Endothelial cell of umbilical vein (primary cell): ENCODE results near the gene HES3. TPM values are rescaled to one million over a fixed set of nuclear protein-coding genes. Genes with fewer than 3 reads are reported as not detected.

Source experiments
- BruUV-seq: library from RNA; stranded (reverse); fragments of 400-500 nt; replicated peaks from 2 replicates; lab custom pipeline; 2021; lab: Mats Ljungman, UMichigan
- CTCF ChIA-PET: fragments of 300-600, 350-600 bp; sonication (Branson Sonifier 250); formaldehyde crosslinking; loops from one replicate; lab custom pipeline; 2021; ENCODE audit warnings: antibody characterized with exemption, inconsistent platforms; lab: Charles Lee
- POLR2A ChIA-PET: fragments of 300-600, 350-600 bp; sonication (Branson Sonifier 250); formaldehyde crosslinking; loops from one replicate; lab custom pipeline; 2021; ENCODE audit warnings: antibody characterized with exemption, inconsistent platforms; lab: Charles Lee
- DNase-seq: peaks from one replicate; pipeline ENCODE4 v3.0.0-alpha.2; 2011; ENCODE audit warnings: low read depth, low spot score
- FAIRE-seq: peaks from 2 replicates; lab custom pipeline; 2011; peaks lifted over from hg19 to GRCh38; lab: Jason Lieb, UNC
- H2AFZ ChIP-seq: 2 replicates; pipeline ENCODE4 v1.6.0; 2012; ENCODE audit warnings: low read depth, low read length, control low read depth, inconsistent platforms
- H3K27ac ChIP-seq: 2 replicates; pipeline ENCODE4 v1.5.1; 2011; ENCODE audit warnings: low read depth, mild to moderate bottlenecking, control low read depth, low read length, moderate library complexity; ENCODE audit not compliant: insufficient read depth
- H3K27me3 ChIP-seq, 2 experiments: 2 replicates each; pipeline versions ENCODE4 v1.6.0 to v1.6.1; 2011; ENCODE audit warnings: low read length in 2 of 2, mixed read lengths in 1 of 2; ENCODE audit not compliant: control insufficient read depth in 2 of 2, insufficient read depth in 2 of 2
- H3K36me3 ChIP-seq, 2 experiments: 2 replicates in 1 of 2; 3 replicates in 1 of 2; pipeline ENCODE4 v1.5.1; 2011; ENCODE audit warnings: low read length in 2 of 2, mild to moderate bottlenecking in 1 of 2, moderate library complexity in 1 of 2; ENCODE audit not compliant: control insufficient read depth in 2 of 2, insufficient read depth in 2 of 2; ENCODE audit errors: extremely low read depth in 1 of 2
- H3K4me1 ChIP-seq: 3 replicates; pipeline ENCODE4 v1.5.1; 2011; ENCODE audit warnings: mild to moderate bottlenecking, low read length; ENCODE audit not compliant: control insufficient read depth, insufficient read depth; ENCODE audit errors: extremely low read depth
- H3K4me2 ChIP-seq: 2 replicates; pipeline ENCODE4 v1.6.1; 2011; ENCODE audit warnings: low read length, control low read depth, mixed read lengths; ENCODE audit not compliant: insufficient read depth
- H3K4me3 ChIP-seq, 3 experiments: fragments of 200-600 bp in 1 of 3; sonication (generic), shearing (Covaris generic) in 1 of 3; replicated peaks in 1 of 3; 2 replicates each; pipeline ENCODE4 v1.5.1; 2011 to 2016; ENCODE audit warnings: control low read depth in 3 of 3, low read length in 3 of 3, mild to moderate bottlenecking in 2 of 3, inconsistent platforms in 1 of 3, low read depth in 1 of 3, moderate library complexity in 1 of 3; ENCODE audit not compliant: insufficient read depth in 1 of 3
- H3K79me2 ChIP-seq: 2 replicates; pipeline ENCODE4 v1.6.0; 2012; ENCODE audit warnings: low read length, inconsistent platforms; ENCODE audit not compliant: control insufficient read depth, insufficient read depth
- H3K9ac ChIP-seq: replicated peaks from 2 replicates; pipeline ENCODE3; 2011; ENCODE audit warnings: low read length, control low read depth; ENCODE audit not compliant: insufficient read depth; ENCODE audit errors: extremely low read depth
- H3K9me1 ChIP-seq: replicated peaks from 3 replicates; pipeline ENCODE4 v1.6.0; 2011; ENCODE audit warnings: mild to moderate bottlenecking, low read length; ENCODE audit not compliant: control insufficient read depth, insufficient read depth; ENCODE audit errors: extremely low read depth
- H3K9me3 ChIP-seq: replicated peaks from 2 replicates; pipeline ENCODE4 v1.5.1; 2012; ENCODE audit warnings: low read length, inconsistent platforms; ENCODE audit not compliant: control insufficient read depth, insufficient read depth
- H4K20me1 ChIP-seq: replicated peaks from 2 replicates; pipeline ENCODE3; 2011; ENCODE audit warnings: mild to moderate bottlenecking, low read length; ENCODE audit not compliant: control insufficient read depth, insufficient read depth; ENCODE audit errors: extremely low read depth
- CTCF ChIP-seq, 2 donors: IDR thresholded peaks; 1 replicate in 1 of 2; 2 replicates in 1 of 2; pipeline ENCODE4 v1.5.1; 2011; ENCODE audit warnings: low read length in 2 of 2, mild to moderate bottlenecking in 2 of 2, moderate library complexity in 2 of 2, control low read depth in 1 of 2, inconsistent platforms in 1 of 2, low read depth in 1 of 2; ENCODE audit not compliant: insufficient read depth in 1 of 2; ENCODE audit errors: extremely low read depth in 1 of 2
- EZH2 ChIP-seq: IDR thresholded peaks from 2 replicates; pipeline ENCODE4 v1.6.1; 2012; ENCODE audit warnings: borderline replicate concordance, low read depth, mild to moderate bottlenecking, moderate library complexity, low read length, inconsistent platforms; ENCODE audit not compliant: severe bottlenecking
- FOS ChIP-seq: IDR thresholded peaks from 2 replicates; pipeline ENCODE4 v1.6.1; 2011; ENCODE audit warnings: mild to moderate bottlenecking, low read length, moderate library complexity, borderline replicate concordance; ENCODE audit not compliant: insufficient read depth
- GATA2 ChIP-seq: IDR thresholded peaks from 2 replicates; pipeline ENCODE4 v1.7.0; 2011; ENCODE audit warnings: low read depth, mild to moderate bottlenecking, moderate library complexity, mixed read lengths, low read length; ENCODE audit not compliant: insufficient read length, insufficient read depth
- JUN ChIP-seq: IDR thresholded peaks from 2 replicates; pipeline ENCODE4 v1.6.1; 2011; ENCODE audit warnings: borderline replicate concordance, low read depth; ENCODE audit not compliant: insufficient read length, insufficient read depth
- MAX ChIP-seq: IDR thresholded peaks from 2 replicates; pipeline ENCODE4 v1.6.1; 2011; ENCODE audit not compliant: insufficient read depth, insufficient read length
- MYC ChIP-seq: IDR thresholded peaks from one replicate; pipeline ENCODE4 v1.6.1; 2011; ENCODE audit warnings: mild to moderate bottlenecking, low read depth, low read length
- POLR2A ChIP-seq: IDR thresholded peaks from 2 replicates; pipeline ENCODE4 v1.6.1; 2012; ENCODE audit warnings: low read depth, mild to moderate bottlenecking, control low read depth, low read length
- POLR2AphosphoS5 ChIP-seq: IDR thresholded peaks from 2 replicates; pipeline ENCODE4 v1.6.1; 2012; ENCODE audit warnings: low read depth, mild to moderate bottlenecking, control low read depth, low read length, moderate library complexity; ENCODE audit not compliant: insufficient read depth
- dilution Hi-C: fragments of 300-500 bp; cut with MboI; formaldehyde crosslinking; loops from one replicate; pipeline ENCODE4 v1.15.0; 2019; ENCODE audit warnings: low sequenced_read_pairs; ENCODE audit not compliant: extremely low pct_ligation_motif_present
- intact Hi-C: fragments of 100-400 bp; cut with micrococcal nuclease; formaldehyde crosslinking; loops from one replicate; pipeline ENCODE4 v1.10.0; 2022
- polyA plus RNA-seq, 4 experiments: library from polyadenylated mRNA; depleted of rRNA in 3 of 4; stranded (reverse) in 3 of 4; unstranded in 1 of 4; fragments of >200 nt; gene quantifications; 2 replicates each; pipeline versions ENCODE4 v1.2.1 to v1.2.3, GENCODE V29; 2011 to 2012; ENCODE audit warnings: missing spikeins in 1 of 4
- total RNA-seq: library from RNA; stranded (reverse); gene quantifications from 2 replicates; pipeline ENCODE4 v1.2.3, GENCODE V29; 2021

The HES3 gene
- total and polyA plus RNA-seq, 2 donors (not counting 3 experiments of a cell fraction or from before 2014, with no cell fraction given) = not detected

- no peak for DNase-seq
- FAIRE-seq = no peak
- Histone ChIP-seq H3K9me1 (no peaks in the 10 kb centered on the region), H3K9ac (peak overlapping the region; percentile 73), H3K4me2 (peak overlapping the region; percentile 82), H2AFZ (peak overlapping the region; percentile 55), H3K9me3 (no peaks in the 10 kb centered on the region), H3K27me3 (peaks cover 8 to 9% of the 10 kb centered on the region in 2 experiments), H3K79me2 (peaks cover 22% of the 10 kb centered on the region), H3K4me1 (peaks cover 11% of the 10 kb centered on the region), H4K20me1 (no peaks in the 10 kb centered on the region), H3K27ac (peak overlapping the region; percentile 6), H3K4me3 (peak overlapping the region; percentile 66 to 80 (median 68)), H3K36me3 (peaks cover 2 to 7% of the 10 kb centered on the region in 2 experiments)
- no TSS peak for BruUV-seq
- dilution Hi-C loops (no loop called here), intact Hi-C loops (loop anchor here (1.0 to 5.0 kb wide), 2 partner anchors 30 to 187 kb away; partner anchors contain the start of gene ESPN)
- ChIA-PET CTCF (interaction anchor here (1.3 to 2.9 kb wide), 6 partner anchors 10 to 201 kb away, joined by 3 to 30 read pairs (median 6); partner anchors contain the start of genes RNF207 and RPL22), POLR2A (no interaction called here)
- TF ChIP-seq EZH2 (no peak), JUN (no peak), POLR2AphosphoS5 (no peak), CTCF (IDR thresholded peaks at IDR 0.05; ENCODE audit: extremely low read depth in 1 of 2, insufficient read depth in 1 of 2, low read depth in 1 of 2, low read length in 2 of 2) (no peak), MYC (no peak)
These were observed 8.7 kb upstream of the HES3 start for GRCh38 chr1:6235296-6235677.

- no peak for FAIRE-seq
- no TSS peak for BruUV-seq
- POLR2A ChIA-PET = no interaction called here
These were observed 6.9 kb upstream of the HES3 start for GRCh38 chr1:6237093-6237492.

More at GRCh38 chr1:6237093-6237492, 6.9 kb upstream of the HES3 start:
- Histone ChIP-seq H4K20me1 (no peaks in the 10 kb centered on the region), H3K27ac (no peak overlapping the region), H3K4me2 (no peak overlapping the region), H3K79me2 (peaks cover 22% of the 10 kb centered on the region), H3K36me3 (peaks cover 2% of the 10 kb centered on the region in 2 experiments), H3K27me3 (peaks cover 21 to 26% of the 10 kb centered on the region in 2 experiments), H3K9ac (no peak overlapping the region), H2AFZ (no peak overlapping the region), H3K4me1 (peaks cover 11% of the 10 kb centered on the region), H3K4me3 (no peak overlapping the region), H3K9me3 (no peaks in the 10 kb centered on the region), H3K9me1 (no peaks in the 10 kb centered on the region)
- CTCF ChIA-PET = interaction anchor here (2.9 kb wide), 1 partner anchor 8 kb away, joined by 30 read pairs; no protein-coding TSS in a partner anchor
- no peak for DNase-seq
- intact Hi-C loops = loop anchor here (5.0 kb wide), 1 partner anchor 185 kb away; the partner anchor contains the start of gene ESPN
- dilution Hi-C loops = no loop called here
- TF ChIP-seq EZH2 (no peak), POLR2AphosphoS5 (no peak), POLR2A (no peak), FOS (no peak), MYC (no peak), JUN (no peak), MAX (no peak), GATA2 (no peak)
